CD4-positive, CD25-positive, alpha-beta regulatory T cell (primary cell): ENCODE measurements around the gene CHID1. TPM values are rescaled to one million over a fixed set of nuclear protein-coding genes. Genes with fewer than 3 reads are reported as not detected.

Experiments used
- ATAC-seq, 2 donors: fragments of 150-1000 bp; cut with Tn5 transposase; one replicate each; pipeline ENCODE4 v1.10.0; 2021; ENCODE audit warnings: low read depth in 2 of 2, moderate number of reproducible peaks in 2 of 2, moderate library complexity in 1 of 2
- DNase-seq, 3 donors: peaks; one replicate each; pipeline versions ENCODE4 v3.0.0 to v3.0.0-alpha.2; 2012 to 2022; ENCODE audit warnings: mixed read lengths in 1 of 3
- H3K27ac ChIP-seq: one replicate; pipeline ENCODE4 v1.7.0; 2013; ENCODE audit warnings: mild to moderate bottlenecking, low read length; ENCODE audit not compliant: insufficient read depth, poor library complexity, severe bottlenecking
- H3K27me3 ChIP-seq: one replicate; pipeline ENCODE4 v1.7.0; 2013; ENCODE audit warnings: low read length; ENCODE audit not compliant: control insufficient read depth, insufficient read depth
- H3K36me3 ChIP-seq: one replicate; pipeline ENCODE4 v1.7.0; 2013; ENCODE audit warnings: mild to moderate bottlenecking, low read length, moderate library complexity; ENCODE audit not compliant: control insufficient read depth, insufficient read depth
- H3K4me1 ChIP-seq: 2 replicates; pipeline ENCODE4 v1.7.0; 2013; ENCODE audit warnings: mild to moderate bottlenecking, low read length; ENCODE audit not compliant: insufficient read depth, control insufficient read depth, poor library complexity, severe bottlenecking
- H3K4me3 ChIP-seq: one replicate; pipeline ENCODE4 v1.7.0; 2013; ENCODE audit warnings: low read depth, mild to moderate bottlenecking, low read length, moderate library complexity
- H3K9me3 ChIP-seq, 2 experiments: 1 replicate in 1 of 2; 2 replicates in 1 of 2; pipeline ENCODE4 v1.7.0; 2013; ENCODE audit warnings: low read length in 2 of 2, mild to moderate bottlenecking in 1 of 2, moderate library complexity in 1 of 2; ENCODE audit not compliant: control insufficient read depth in 2 of 2
- H3K27ac Mint-ChIP-seq, 3 donors: one replicate each; pipeline ENCODE4 v1.8.0; 2020 to 2022; ENCODE audit warnings: mild to moderate bottlenecking in 3 of 3, mixed read lengths in 3 of 3, moderate library complexity in 2 of 3
- H3K27me3 Mint-ChIP-seq: one replicate; pipeline ENCODE4 v1.8.0; 2022; ENCODE audit warnings: mild to moderate bottlenecking, mixed read lengths
- H3K36me3 Mint-ChIP-seq: one replicate; pipeline ENCODE4 v1.8.0; 2020; ENCODE audit warnings: mixed read lengths
- H3K4me1 Mint-ChIP-seq, 4 donors: one replicate each; pipeline ENCODE4 v1.8.0; 2020 to 2022; ENCODE audit warnings: mixed read lengths in 4 of 4, mild to moderate bottlenecking in 1 of 4
- H3K4me3 Mint-ChIP-seq, 4 donors: one replicate each; pipeline ENCODE4 v1.8.0; 2020 to 2022; ENCODE audit warnings: mild to moderate bottlenecking in 4 of 4, mixed read lengths in 4 of 4, moderate library complexity in 3 of 4
- H3K9me3 Mint-ChIP-seq, 7 donors: one replicate each; pipeline ENCODE4 v1.8.0; 2020 to 2022; ENCODE audit warnings: mixed read lengths in 7 of 7, mild to moderate bottlenecking in 3 of 7, moderate library complexity in 2 of 7
- polyA plus RNA-seq, 4 donors: library from polyadenylated mRNA; unstranded; fragments of 300-500 nt; fragmentation: Illumina TruSeq; gene quantifications; one replicate each; pipeline ENCODE4 v1.2.3, GENCODE V29; 2021
- total RNA-seq: library from RNA; stranded (reverse); gene quantifications from one replicate; pipeline ENCODE4 v1.2.3, GENCODE V29; 2022

Gene CHID1
- total and polyA plus RNA-seq, 5 donors from 2014 or later = 28.7 to 50.6 (median 46.5) TPM

- H3K27me3 Mint-ChIP-seq = peaks cover 39% of the 10 kb centered on the region
- no peaks in the 10 kb centered on the region for H3K9me3 ChIP-seq
- peaks cover 9% of the 10 kb centered on the region for H3K36me3 Mint-ChIP-seq
- peak in 1 of 2 donors; percentile 7 for ATAC-seq
- H3K27me3 ChIP-seq = no peaks in the 10 kb centered on the region
- peak in 1 of 3 donors; percentile 61 for DNase-seq
- peaks cover 0 to 47% (median 12%) of the 10 kb centered on the region in 4 donors for H3K4me1 Mint-ChIP-seq
- H3K4me3 ChIP-seq = no peak overlapping the region
- H3K36me3 ChIP-seq = peaks cover 8% of the 10 kb centered on the region
- H3K4me1 ChIP-seq = peaks cover 55% of the 10 kb centered on the region
- no peak overlapping the region for H3K27ac ChIP-seq
- no peak overlapping the region for H3K27ac Mint-ChIP-seq
- H3K4me3 Mint-ChIP-seq = peak overlapping the region; percentile 67 to 89 (median 82)
- H3K9me3 Mint-ChIP-seq = no peaks in the 10 kb centered on the region
Observed at GRCh38 chr11:827146-827896, 83.3 kb downstream of the CHID1 start.

DNA sequence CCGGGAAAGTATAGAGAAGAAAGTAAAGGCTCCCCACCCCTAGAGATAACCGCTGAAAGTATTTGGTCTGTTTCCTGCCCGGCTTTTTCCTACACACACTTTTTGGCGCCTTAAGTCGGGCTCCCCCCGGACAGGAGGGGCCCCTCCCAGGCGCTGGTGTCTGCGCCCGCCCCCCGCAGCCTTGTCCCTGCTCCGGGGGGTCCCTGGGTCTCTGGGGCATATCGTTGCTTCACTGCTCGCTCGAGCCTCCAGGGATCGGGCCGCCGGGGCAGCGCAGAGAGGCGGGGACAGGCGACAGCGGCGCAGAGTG, 83.8 kb downstream of the CHID1 start:
- Histone ChIP-seq H3K4me3 (no peak overlapping the region), H3K9me3 (no peaks in the 10 kb centered on the region), H3K27ac (no peak overlapping the region), H3K4me1 (peaks cover 52% of the 10 kb centered on the region), H3K27me3 (no peaks in the 10 kb centered on the region), H3K36me3 (peaks cover 10% of the 10 kb centered on the region)
- peak in 1 of 3 donors; percentile 45 for DNase-seq
- H3K36me3 Mint-ChIP-seq = peaks cover 10% of the 10 kb centered on the region
- no peak overlapping the region for H3K27ac Mint-ChIP-seq
- H3K9me3 Mint-ChIP-seq = no peaks in the 10 kb centered on the region
- ATAC-seq = peak in 1 of 2 donors; percentile 7
- peaks cover 0 to 49% (median 12%) of the 10 kb centered on the region in 4 donors for H3K4me1 Mint-ChIP-seq
- peak overlapping the region; percentile 77 to 91 (median 84) for H3K4me3 Mint-ChIP-seq
- H3K27me3 Mint-ChIP-seq = peaks cover 37% of the 10 kb centered on the region

GRCh38 chr11:826227-826621, 84.4 kb downstream of the CHID1 start:
- no peak overlapping the region for H3K27ac ChIP-seq
- no peak overlapping the region for H3K4me3 ChIP-seq
- no peak overlapping the region for H3K27ac Mint-ChIP-seq

DNA sequence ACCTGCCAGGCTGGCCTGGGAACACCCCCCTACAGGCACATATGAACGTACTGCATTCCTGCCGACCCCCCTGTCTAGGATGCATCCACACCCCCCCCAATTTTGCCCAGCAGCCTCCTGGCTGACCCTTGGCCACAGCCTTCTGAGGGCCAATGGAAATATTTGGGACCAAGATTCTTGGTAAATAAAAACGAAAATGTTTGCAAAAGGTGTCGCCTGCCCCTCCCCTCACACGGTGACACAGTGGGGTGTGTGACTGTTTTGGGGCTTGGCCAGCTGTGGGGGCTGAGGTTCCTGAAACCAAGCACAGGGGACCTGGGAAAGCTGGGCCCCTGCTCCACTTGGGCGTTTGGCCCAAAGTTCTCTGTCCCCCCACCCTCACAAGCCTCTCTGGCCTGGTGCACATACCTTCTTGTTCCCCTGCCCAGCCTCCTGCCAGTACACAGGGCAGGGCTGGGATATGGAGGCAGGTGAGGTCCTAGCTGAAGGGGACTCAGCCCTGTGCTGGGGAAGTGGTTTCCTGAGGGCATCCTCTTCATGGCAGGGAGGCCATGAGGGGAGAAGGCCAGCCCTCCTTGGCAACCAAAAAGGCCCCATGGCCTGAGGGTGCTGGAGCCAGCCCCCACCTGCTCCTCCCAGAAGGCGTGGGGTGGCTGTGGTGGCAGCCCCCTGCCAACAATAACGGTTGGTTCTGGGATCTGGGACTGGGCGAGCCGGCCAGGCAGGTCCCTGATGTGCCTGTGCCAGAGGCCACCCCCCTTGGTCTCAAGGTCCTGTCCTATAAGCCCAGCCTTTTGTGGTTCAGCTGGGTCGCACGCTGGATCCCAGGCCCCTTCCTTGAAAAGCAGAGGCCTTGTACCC, 85.0 kb downstream of the CHID1 start:
- H3K36me3 Mint-ChIP-seq = peaks cover 10% of the 10 kb centered on the region

More at GRCh38 chr11:826227-826621, 84.4 kb downstream of the CHID1 start:
- peaks cover 50% of the 10 kb centered on the region for H3K4me1 ChIP-seq
- no peaks in the 10 kb centered on the region for H3K9me3 ChIP-seq
- DNase-seq = no peak
- H3K4me1 Mint-ChIP-seq = peaks cover 0 to 50% (median 13%) of the 10 kb centered on the region in 4 donors
- ATAC-seq = no peak
- H3K9me3 Mint-ChIP-seq = no peaks in the 10 kb centered on the region
- peaks cover 10% of the 10 kb centered on the region for H3K36me3 ChIP-seq
- peak overlapping the region; percentile 77 to 91 (median 84) for H3K4me3 Mint-ChIP-seq
- H3K27me3 ChIP-seq = no peaks in the 10 kb centered on the region
- peaks cover 10% of the 10 kb centered on the region for H3K36me3 Mint-ChIP-seq
- H3K27me3 Mint-ChIP-seq = peaks cover 31% of the 10 kb centered on the region

GRCh38 chr11:824942-825341, 85.7 kb downstream of the CHID1 start:
- peaks cover 47% of the 10 kb centered on the region for H3K4me1 ChIP-seq
- no peaks in the 10 kb centered on the region for H3K9me3 ChIP-seq
- Mint-ChIP-seq H3K4me3 (peak overlapping the region in 2 of 4 donors; percentile 54 to 74), H3K27ac (peak overlapping the region in 1 of 3 donors; percentile 56), H3K36me3 (peaks cover 10% of the 10 kb centered on the region), H3K27me3 (peaks cover 30% of the 10 kb centered on the region), H3K4me1 (peaks cover 0 to 51% (median 16%) of the 10 kb centered on the region in 4 donors), H3K9me3 (no peaks in the 10 kb centered on the region)
- H3K27ac ChIP-seq = no peak overlapping the region
- ATAC-seq (no peak), DNase-seq (no peak)
- no peaks in the 10 kb centered on the region for H3K27me3 ChIP-seq
- H3K36me3 ChIP-seq = peaks cover 10% of the 10 kb centered on the region
- no peak overlapping the region for H3K4me3 ChIP-seq

More for the DNA sequence above, 85.0 kb downstream of the CHID1 start:
- Mint-ChIP-seq H3K4me1 (peaks cover 0 to 54% (median 16%) of the 10 kb centered on the region in 4 donors), H3K27ac (no peak overlapping the region), H3K27me3 (peaks cover 30% of the 10 kb centered on the region), H3K9me3 (no peaks in the 10 kb centered on the region), H3K4me3 (peak overlapping the region in 1 of 4 donors; percentile 85)
- peaks cover 10% of the 10 kb centered on the region for H3K36me3 ChIP-seq
- DNase-seq = no peak
- ATAC-seq = no peak
- H3K27ac ChIP-seq = no peak overlapping the region
- H3K27me3 ChIP-seq = no peaks in the 10 kb centered on the region
- peaks cover 50% of the 10 kb centered on the region for H3K4me1 ChIP-seq
- H3K4me3 ChIP-seq = no peak overlapping the region
- no peaks in the 10 kb centered on the region for H3K9me3 ChIP-seq

DNA sequence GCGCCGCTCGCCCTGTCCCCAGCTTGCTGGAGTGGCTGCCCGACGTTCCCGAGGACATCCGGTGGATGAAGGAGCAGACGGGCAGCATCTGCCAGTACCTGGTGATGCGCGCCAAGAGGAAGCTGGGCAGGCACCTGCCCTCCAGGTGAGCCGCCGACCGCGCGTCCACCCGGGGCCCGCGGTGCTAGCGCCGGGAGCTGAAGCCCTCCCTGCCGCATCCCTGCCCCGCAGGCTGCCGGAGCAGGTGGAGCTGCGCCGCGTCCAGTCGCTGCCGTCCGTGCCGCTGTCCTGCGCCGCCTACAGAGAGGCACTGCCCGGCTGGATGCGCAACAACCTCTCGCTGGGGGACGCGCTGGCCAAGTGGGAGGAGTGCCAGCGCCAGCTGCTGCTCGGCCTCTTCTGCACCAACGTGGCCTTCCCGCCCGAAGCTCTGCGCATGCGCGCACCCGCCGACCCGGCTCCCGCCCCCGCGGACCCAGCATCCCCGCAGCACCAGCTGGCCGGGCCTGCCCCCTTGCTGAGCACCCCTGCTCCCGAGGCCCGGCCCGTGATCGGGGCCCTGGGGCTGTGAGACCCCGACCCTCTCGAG, 86.2 kb downstream of the CHID1 start:
- Mint-ChIP-seq H3K27ac (no peak overlapping the region), H3K4me3 (peak overlapping the region in 1 of 4 donors; percentile 54), H3K27me3 (peaks cover 27% of the 10 kb centered on the region), H3K36me3 (peaks cover 10% of the 10 kb centered on the region), H3K9me3 (no peaks in the 10 kb centered on the region), H3K4me1 (peaks cover 0 to 46% (median 16%) of the 10 kb centered on the region in 4 donors)
- Histone ChIP-seq H3K4me3 (no peak overlapping the region), H3K36me3 (peaks cover 10% of the 10 kb centered on the region), H3K27ac (no peak overlapping the region), H3K9me3 (no peaks in the 10 kb centered on the region), H3K27me3 (no peaks in the 10 kb centered on the region), H3K4me1 (peaks cover 42% of the 10 kb centered on the region)
- ATAC-seq (no peak), DNase-seq (no peak)

DNA sequence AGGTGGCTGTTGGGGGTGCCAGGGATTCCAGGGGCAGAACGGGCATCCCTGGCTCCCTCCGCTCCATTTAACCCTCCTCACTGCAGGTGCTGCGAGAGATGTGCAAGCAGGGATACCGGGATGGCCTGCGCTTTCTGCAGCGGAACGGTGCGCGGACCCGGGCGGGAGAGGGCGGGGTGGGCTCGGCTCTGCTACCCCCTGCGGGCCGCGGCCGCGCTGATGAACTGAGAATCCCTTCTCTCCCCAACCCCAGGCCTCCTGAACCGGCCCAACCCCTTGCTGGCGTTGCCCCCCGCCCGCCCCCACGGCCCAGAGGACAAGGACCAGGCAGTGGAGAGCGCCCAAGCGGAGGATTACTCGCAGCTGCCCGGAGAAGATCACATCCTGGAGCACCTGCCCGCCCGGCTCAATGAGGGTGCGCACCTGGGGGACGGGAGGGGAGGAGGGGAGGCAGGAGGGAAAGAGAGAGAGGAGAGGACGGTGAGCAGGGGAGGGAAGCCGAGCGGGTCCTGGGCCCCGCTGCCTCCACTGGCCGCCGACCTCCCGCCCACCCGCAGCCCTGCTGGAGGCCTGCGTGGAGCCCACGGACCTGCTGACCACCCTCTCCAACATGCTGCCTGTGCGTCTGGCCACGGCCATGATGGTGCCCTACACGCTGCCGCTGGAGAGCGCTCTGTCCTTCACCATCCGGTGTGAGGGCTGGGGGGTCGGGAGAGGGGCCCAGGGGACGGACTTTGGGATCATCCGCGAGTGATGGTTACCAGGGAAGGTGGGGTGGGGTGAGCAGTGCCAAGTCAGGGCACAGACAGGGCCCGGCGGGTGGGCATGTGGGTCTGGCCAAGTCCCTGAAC, 86.9 kb downstream of the CHID1 start:
- no peak overlapping the region for H3K27ac ChIP-seq
- DNase-seq (no peak), ATAC-seq (no peak)
- H3K36me3 Mint-ChIP-seq = peaks cover 10% of the 10 kb centered on the region
- H3K27me3 ChIP-seq = no peaks in the 10 kb centered on the region
- H3K27ac Mint-ChIP-seq = no peak overlapping the region
- H3K9me3 Mint-ChIP-seq = no peaks in the 10 kb centered on the region
- peaks cover 19% of the 10 kb centered on the region for H3K27me3 Mint-ChIP-seq
- H3K4me3 Mint-ChIP-seq = peak overlapping the region in 2 of 4 donors; percentile 38 to 41
- H3K9me3 ChIP-seq = no peaks in the 10 kb centered on the region
- H3K36me3 ChIP-seq = peaks cover 10% of the 10 kb centered on the region
- H3K4me3 ChIP-seq = no peak overlapping the region
- peaks cover 0 to 40% (median 16%) of the 10 kb centered on the region in 4 donors for H3K4me1 Mint-ChIP-seq
- peaks cover 40% of the 10 kb centered on the region for H3K4me1 ChIP-seq
